Measurements from ENCODE around the gene ASIC2.

The ASIC2 gene

GRCh38 chr17:33292981-33293867, at the start of gene ASIC2:
ASIC2 (minus strand) TSS chr17:33293295.
- no peak within 1 kb of the TSS for H3K4me3 ChIP-seq (ENCODE audit: low read length)
- TF ChIP-seq ZNF274 (IDR thresholded peaks at IDR 0.05; ENCODE audit: low read depth, low read length): no peak

GRCh38 chr17:33342025-33342424, 48.9 kb upstream of the ASIC2 start:
- no peak for TF ChIP-seq ZNF274 (IDR thresholded peaks at IDR 0.05; ENCODE audit: low read depth, low read length)

GRCh38 chr17:33338242-33338641, 45.1 kb upstream of the ASIC2 start:
- TF ChIP-seq ZNF274 (IDR thresholded peaks at IDR 0.05; ENCODE audit: low read depth, low read length): no peak

More at GRCh38 chr17:33342025-33342424, 48.9 kb upstream of the ASIC2 start:
- H3K4me3 ChIP-seq (ENCODE audit: low read length): no peak overlapping the region

GRCh38 chr17:33335491-33336173, 42.5 kb upstream of the ASIC2 start:
- no peak overlapping the region for H3K4me3 ChIP-seq (ENCODE audit: low read length)
- TF ChIP-seq ZNF274 (IDR thresholded peaks at IDR 0.05; ENCODE audit: low read depth, low read length): no peak

More at GRCh38 chr17:33338242-33338641, 45.1 kb upstream of the ASIC2 start:
- no peak overlapping the region for H3K4me3 ChIP-seq (ENCODE audit: low read length)

- no peak for TF ChIP-seq ZNF274 (IDR thresholded peaks at IDR 0.05; ENCODE audit: low read depth, low read length)
- no peak overlapping the region for H3K4me3 ChIP-seq (ENCODE audit: low read length)
Measured at GRCh38 chr17:33334703-33335102, 41.6 kb upstream of the ASIC2 start.

- no peak overlapping the region for H3K4me3 ChIP-seq (ENCODE audit: low read length)
- no peak for TF ChIP-seq ZNF274 (IDR thresholded peaks at IDR 0.05; ENCODE audit: low read depth, low read length)
Measured at GRCh38 chr17:33330877-33331276, 37.8 kb upstream of the ASIC2 start.

GRCh38 chr17:33328129-33328528, 35.0 kb upstream of the ASIC2 start:
- H3K4me3 ChIP-seq (ENCODE audit: low read length): no peak overlapping the region
- no peak for TF ChIP-seq ZNF274 (IDR thresholded peaks at IDR 0.05; ENCODE audit: low read depth, low read length)

- TF ChIP-seq ZNF274 (IDR thresholded peaks at IDR 0.05; ENCODE audit: low read depth, low read length): no peak
- no peak overlapping the region for H3K4me3 ChIP-seq (ENCODE audit: low read length)
Measured at GRCh38 chr17:33324736-33325135, 31.6 kb upstream of the ASIC2 start.

- H3K4me3 ChIP-seq (ENCODE audit: low read length): no peak overlapping the region
- TF ChIP-seq ZNF274 (IDR thresholded peaks at IDR 0.05; ENCODE audit: low read depth, low read length): no peak
Measured at GRCh38 chr17:33322063-33322462, 29.0 kb upstream of the ASIC2 start.

- no peak for TF ChIP-seq ZNF274 (IDR thresholded peaks at IDR 0.05; ENCODE audit: low read depth, low read length)
- no peak overlapping the region for H3K4me3 ChIP-seq (ENCODE audit: low read length)
Measured at GRCh38 chr17:33318241-33318640, 25.1 kb upstream of the ASIC2 start.

GRCh38 chr17:33316746-33317145, 23.7 kb upstream of the ASIC2 start:
- no peak for TF ChIP-seq ZNF274 (IDR thresholded peaks at IDR 0.05; ENCODE audit: low read depth, low read length)
- no peak overlapping the region for H3K4me3 ChIP-seq (ENCODE audit: low read length)

GRCh38 chr17:33310296-33310695, 17.2 kb upstream of the ASIC2 start:
- TF ChIP-seq ZNF274 (IDR thresholded peaks at IDR 0.05; ENCODE audit: low read depth, low read length): no peak
- H3K4me3 ChIP-seq (ENCODE audit: low read length): no peak overlapping the region

- no peak overlapping the region for H3K4me3 ChIP-seq (ENCODE audit: low read length)
- TF ChIP-seq ZNF274 (IDR thresholded peaks at IDR 0.05; ENCODE audit: low read depth, low read length): no peak
Measured at GRCh38 chr17:33303254-33303653, 10.2 kb upstream of the ASIC2 start.

- no peak overlapping the region for H3K4me3 ChIP-seq (ENCODE audit: low read length)
- no peak for TF ChIP-seq ZNF274 (IDR thresholded peaks at IDR 0.05; ENCODE audit: low read depth, low read length)
Measured at GRCh38 chr17:33302394-33302793, 9.3 kb upstream of the ASIC2 start.

- H3K4me3 ChIP-seq (ENCODE audit: low read length): no peak overlapping the region
- no peak for TF ChIP-seq ZNF274 (IDR thresholded peaks at IDR 0.05; ENCODE audit: low read depth, low read length)
Measured at GRCh38 chr17:33300241-33300640, 7.1 kb upstream of the ASIC2 start.
